Activated CD8-positive, alpha-beta memory T cell treated with anti-CD3 and anti-CD28 coated beads for 48 hours (primary cell): ENCODE measurements around the gene LIN7A.

ENCODE experiments used
- DNase-seq, 3 experiments: peaks; one replicate each; pipeline ENCODE4 v3.0.0-alpha.2; 2020; ENCODE audit warnings: low read depth in 2 of 3, low spot score in 2 of 3

Gene LIN7A

DNA sequence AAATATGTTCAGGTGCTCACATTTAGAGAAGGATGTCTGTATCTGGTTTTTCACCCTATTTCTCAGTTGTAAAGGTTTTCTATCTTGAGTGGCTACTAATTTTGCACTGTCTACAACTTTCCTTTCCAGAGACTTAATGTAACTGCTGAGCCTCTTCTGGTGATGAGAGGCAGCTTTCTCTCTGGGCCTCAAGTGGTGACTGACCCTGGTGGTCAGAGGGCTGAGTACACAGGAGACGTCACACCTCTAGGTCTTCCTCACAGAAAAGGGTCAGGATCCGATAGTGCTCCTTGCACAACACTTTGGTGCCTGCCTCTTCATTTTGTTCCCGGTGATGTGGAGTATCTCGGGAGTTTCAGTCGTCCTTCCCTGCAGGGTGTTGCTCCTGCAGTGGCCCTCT lies 76.8 kb downstream of the LIN7A start:
- no peak for DNase-seq

DNA sequence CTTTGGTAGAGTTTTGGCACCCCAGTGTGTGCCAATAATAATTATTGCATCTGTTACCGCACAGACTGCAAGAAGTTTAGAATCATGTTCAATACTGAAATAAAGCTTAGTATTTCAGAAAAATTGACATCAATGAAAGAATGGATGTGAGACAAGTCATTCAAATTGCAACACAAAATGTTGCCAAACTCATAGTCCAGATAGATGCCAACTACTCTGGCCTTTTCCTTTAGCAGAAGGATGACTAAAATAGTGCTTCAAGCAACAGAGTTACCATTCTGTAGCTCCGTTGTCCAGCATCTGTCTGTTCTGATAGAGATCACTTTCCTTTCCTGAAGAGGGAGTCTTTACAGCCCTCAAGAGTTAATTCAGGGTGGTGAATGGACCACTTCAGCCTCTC lies 77.5 kb downstream of the LIN7A start:
- DNase-seq = no peak

DNA sequence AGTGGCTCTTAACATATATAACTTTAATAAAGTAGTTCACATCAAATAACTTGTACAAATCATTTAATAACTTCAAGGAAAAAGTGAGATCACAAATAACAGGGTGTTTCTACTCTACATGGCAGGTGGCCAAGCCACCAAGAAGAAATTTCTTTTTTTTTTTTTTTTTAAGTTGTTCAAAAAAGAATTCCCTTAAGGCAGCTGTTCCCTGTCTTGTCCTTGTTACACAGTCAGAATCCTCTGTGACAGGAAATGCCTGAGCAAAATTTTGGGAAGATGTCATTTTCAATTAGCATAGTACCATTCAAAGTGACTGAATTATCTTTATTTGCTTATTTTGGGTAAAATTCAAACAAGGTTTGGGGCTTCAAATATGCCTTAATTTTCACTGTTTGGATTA lies 79.4 kb downstream of the LIN7A start:
- DNase-seq = no peak

DNA sequence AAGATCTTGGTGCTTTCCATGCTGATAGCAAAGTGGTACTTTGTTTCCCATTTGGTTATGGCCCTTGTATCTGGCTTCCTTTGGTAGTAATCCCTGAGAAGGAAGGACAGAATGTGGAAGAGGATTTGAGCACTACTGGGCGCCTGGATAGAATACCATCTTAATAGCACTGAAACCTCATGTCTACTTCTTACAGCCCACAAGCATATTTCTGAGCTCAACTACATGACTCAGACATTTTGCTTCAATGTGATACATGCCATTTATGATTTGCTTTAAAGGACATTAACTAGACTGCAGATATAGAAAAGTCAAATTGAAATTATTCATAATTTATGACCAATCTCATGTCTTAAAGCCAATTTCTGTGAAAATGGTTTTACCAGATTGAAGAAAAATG lies 80.4 kb downstream of the LIN7A start:
- DNase-seq = no peak

DNA sequence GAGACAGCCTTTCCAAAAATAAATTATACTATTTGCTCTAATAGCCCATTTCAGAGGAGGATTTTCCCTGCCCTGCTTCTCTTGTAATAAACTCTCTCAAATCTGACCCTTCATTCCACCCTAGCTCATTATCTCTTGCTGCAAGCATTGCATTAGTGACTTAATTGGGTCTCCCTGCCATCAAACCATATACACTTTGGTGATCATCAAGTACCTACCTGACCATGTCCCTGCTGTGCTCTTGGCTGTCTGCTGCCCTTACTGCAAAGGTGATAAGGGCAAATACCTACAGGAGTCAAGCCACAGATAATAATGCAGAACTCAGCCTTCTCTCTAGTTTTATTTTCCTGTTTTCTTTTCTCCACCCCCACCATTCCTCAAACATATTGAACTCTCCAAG lies 88.4 kb downstream of the LIN7A start:
- DNase-seq = no peak

DNA sequence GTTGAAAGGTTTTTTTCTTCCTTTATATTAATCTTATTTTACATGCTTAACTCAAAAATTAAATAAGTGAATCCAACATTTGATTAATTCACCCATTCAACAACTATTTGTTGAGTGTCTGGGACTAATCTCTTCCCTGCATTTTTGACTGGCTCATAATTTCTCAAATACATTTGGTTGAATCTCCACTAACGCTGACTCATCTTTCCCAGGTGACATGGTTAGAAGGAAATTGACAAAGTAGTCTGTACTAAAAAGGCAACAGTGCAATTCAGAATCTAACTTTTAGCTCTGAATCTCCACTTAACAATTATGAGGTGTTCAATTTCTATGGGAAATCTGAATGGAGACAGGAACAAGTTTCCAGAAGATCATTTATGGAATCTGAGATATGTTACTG lies 88.9 kb downstream of the LIN7A start:
- no peak for DNase-seq

DNA sequence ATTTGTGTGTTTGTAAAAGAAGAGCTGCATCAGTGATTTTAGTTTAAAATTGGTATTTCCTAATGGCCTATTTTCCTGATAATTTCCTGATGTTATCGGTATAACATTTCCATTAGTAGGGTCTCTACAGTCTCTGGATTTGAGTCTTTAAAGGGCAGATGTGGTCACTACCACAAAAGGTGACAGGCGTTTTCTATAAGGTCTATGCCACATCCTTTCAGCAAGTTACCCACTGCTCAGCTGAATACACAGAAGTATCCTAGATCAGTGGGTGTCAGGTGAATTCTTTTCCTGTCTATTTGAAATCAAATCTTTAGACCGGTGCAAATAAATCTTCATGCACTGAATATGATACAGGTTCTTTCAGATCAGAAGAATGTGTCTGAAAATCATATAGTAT lies 90.2 kb downstream of the LIN7A start:
- no peak for DNase-seq

DNA sequence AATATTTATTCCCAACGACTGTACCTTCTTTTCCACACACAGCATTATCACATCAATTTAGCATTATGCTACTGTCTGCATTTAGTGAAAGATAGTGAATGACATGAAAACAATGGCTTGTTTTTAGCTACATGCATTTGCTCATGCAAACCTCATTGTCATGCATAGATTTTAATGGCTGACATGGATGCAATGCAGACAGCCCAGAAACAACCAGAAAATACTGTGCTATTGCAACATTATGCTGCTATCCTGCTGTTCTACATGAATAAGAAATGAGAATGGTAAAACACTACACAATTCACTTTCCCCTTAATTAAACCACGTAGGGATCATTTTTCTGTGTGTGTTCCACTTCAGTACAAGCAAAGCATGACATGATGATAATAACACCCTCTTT lies 90.8 kb downstream of the LIN7A start:
- DNase-seq = no peak

DNA sequence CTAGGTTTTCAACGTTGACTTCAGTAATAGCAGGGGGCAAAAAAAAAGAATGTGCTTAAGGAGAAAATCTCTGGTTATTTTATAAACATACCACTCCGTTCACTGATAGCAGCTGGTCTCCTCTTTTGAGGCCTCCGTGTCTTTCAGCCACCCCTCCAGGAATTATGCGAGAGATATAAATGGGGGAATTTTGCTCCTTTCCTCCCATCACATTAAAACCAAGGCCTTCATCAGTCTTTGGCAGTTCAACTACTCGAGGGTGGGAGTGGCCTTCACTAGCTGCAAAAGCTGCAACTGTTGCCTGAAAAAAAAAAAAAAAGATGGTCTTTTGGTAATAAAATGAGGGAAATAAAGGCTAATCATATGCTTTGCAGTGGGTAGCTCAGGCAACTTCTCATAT lies 92.1 kb downstream of the LIN7A start:
- no peak for DNase-seq

DNA sequence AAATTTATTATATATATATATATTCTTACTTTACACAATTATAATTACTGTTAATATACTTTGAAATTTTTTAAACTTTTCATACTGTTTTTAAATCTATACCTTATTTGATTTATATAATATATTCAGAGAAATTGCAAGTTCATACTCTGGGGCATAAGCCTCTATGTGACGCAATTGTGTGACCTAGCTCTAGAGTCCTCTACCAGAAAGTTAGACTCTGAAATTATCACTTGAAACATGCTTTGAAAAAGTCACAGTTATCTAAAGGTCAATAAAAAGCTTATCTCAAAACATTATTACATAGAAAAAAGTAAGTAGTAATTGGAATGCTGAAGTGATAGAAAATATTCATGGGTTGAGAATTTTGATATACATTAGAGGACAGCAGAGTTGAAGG lies 93.8 kb downstream of the LIN7A start:
- no peak for DNase-seq

DNA sequence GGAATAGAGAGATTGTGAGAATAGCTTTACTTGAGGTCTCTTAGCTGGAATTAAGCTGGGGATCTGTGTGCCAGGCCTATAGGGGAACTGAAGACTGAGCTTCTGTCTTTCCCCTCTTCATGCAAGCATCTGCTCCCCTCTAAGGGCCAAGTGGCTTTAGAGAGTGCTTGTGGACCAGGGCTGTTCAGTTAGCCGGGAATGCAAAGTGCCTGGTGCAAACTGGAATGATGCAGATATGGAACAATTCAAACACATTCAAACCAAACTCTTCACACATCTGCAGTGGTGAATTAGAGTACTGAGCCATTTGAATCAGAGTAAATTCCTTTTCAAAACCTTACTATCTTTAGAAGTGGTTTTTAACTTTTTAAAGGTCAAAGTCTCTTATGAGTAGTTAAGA lies 99.0 kb downstream of the LIN7A start:
- no peak for DNase-seq

DNA sequence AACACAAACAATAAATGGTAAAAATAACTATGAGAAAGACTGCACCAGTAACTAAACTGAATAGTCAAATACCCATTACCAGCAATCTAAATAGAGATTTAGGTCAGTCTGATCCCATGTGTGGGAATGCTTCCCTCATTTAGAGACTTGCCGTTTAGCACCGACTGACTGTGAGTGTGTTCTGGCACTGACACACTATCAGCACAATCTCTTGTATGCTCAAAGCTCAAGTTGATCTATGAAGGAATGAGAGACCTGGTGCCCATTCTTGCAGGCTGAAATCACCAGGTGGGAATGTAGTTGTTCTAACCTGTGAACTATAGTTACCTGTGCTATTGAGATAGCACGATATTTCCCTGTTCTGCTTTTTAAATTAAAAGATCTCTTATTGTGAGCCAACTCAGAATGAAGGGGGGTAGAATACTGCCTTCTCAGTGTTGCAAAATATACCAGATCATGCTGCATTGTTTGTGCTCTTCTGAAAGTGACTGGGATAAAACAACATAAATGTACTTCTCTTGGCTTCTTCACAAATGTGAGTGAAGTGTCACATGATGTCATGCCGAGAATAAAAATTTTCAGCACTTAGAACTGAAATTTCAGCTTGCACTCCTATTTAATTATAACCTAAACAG lies 99.6 kb downstream of the LIN7A start:
- no peak for DNase-seq

DNA sequence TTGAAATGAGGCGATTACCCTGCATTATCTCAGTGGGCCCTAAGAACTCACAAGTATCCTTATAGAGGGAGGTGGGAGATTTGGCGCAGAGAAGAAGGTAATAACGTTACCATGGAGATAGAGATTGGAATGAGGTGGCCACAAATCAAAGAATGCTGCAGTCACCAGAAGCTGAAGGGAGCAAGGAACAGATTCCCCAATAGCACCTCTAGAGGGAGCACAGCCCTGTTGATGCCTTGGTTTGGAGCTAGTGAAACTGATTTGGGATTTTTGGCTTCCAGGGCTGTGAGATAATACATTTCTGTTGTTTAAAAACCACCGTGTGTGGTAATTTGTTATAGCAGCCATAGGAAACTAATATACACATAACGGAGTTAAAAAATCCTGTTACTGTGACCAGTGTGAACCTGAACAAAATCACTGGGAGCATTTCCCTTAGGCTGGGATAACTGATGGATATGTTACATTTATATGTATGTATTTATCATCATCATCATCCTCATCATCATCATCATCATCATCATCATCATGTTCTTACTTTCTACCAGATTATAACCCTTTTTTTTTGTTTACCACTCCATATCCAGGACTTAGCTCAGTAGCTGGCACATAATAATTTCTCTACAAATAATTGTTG lies 100.3 kb downstream of the LIN7A start:
- no peak for DNase-seq

DNA sequence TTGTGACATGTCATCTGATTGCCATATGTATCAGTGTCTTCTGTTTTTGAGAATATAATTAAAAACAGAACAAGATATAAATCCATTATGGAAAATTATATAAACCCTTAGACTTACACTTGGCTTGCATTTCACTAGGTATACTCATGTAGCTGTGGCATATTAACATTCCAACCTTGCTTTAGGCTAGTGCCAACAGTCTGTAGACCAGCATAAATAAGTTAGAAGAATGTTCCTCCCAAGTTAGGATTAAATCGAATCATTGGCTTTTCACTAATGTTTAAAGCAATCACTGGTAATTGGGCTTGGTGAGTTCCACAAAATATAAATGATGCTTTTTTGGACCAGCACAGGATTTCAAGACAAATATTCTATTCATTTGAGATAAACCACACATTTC lies 103.0 kb downstream of the LIN7A start:
- DNase-seq = no peak

DNA sequence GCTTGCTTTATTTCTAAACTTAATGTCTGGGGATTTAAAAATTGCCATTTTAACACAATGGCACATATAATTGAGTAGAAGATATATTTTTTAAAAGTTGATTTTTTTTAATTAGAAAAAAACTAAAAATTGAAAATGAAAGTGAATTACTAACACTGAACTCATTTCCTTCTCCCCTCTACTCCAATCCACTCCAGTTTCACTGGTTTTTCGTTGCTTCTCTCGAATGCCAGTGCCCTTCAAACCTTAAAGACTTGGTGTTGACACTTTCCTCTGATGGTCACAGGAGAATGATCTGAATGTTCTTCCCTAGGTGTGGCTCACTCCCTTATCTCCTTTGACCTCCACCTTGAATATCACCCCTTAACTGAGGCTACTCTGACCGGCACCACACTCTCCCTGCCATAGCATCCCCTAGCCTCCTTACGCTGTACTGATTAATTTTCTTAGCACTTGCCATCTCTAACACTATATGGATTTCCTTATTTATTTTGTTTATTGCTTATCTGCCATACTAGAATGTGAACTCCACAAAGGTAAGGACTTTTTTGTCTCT lies 107.1 kb downstream of the LIN7A start:
- DNase-seq = no peak

DNA sequence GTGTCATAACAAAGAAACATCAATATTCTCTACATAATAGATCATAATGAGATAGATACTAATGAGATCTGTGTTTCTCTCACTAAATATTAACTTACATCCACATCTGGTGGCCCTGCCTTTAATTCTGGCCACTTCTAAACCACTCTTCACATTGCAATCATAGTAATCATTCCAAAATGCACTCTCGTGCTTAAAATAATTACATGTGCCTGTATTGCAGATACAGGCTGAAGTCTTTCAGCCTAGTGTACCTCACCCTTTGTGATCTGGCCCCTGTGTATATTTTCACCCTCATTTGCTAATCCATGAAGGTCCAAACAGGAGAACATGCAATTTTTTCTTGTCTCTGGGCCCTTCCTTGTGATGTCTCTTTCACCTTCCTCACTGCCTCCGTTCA lies 108.0 kb downstream of the LIN7A start:
- no peak for DNase-seq

DNA sequence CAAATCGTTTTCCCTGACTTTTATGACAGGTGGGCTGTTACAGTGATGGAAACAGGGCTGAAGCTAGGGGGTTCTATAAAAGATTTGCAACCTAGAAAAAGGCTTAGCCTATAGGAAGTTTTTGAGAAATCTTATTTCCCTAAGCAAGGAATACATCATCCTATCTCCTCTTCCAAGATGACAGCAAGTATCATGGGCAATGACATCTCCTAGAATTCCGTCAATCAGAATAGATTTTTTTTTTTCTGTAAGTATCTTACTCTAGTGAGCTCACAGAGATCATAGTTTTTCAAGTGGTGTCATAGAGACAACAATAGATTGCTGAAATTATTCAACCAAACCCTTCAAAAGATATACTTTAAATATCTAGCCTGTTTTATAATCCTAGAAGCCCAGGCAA lies 112.2 kb downstream of the LIN7A start:
- no peak for DNase-seq

DNA sequence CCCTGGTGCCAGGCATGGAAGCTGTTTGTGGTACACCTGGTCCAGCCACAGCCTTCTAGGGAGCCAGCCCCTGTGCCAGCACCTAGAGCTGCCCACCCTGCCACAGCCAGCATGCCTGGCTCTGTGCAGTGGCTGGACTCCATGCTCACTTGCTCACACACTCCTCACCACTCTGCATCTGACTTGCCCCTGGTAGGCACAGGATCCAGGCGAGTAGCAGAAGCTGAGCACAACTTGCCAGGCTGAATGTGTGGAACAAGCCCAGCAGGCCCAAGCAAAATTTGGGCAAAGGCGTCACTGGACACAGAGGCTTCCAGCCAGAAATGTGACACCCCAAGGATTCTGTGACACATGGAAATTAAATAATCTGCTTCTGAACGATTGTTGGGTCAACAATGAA lies 114.3 kb downstream of the LIN7A start:
- DNase-seq = no peak

DNA sequence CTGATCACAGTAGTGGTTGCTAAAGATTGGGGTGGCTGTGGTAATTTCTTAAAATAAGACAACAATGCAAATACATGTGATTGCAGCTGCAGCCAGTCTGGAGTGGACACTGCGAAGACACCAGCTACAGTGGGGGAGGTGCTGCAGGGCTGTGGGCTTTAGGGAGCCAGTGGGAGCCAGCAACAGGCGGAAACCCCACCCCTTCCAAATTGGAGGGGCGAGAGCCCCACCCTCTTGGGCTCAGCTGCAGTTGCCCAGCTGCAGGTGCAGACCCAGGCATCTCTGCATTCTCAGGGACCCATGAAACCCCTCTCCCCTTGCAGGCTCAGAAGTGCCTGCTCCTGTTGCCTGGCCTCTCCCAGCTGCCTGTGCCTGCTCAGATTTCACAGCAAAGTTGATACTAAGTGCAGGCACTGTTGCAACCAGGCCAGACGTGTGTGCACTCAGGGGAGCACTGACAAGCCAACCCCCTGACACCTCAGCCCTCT lies 116.2 kb downstream of the LIN7A start:
- no peak for DNase-seq

DNA sequence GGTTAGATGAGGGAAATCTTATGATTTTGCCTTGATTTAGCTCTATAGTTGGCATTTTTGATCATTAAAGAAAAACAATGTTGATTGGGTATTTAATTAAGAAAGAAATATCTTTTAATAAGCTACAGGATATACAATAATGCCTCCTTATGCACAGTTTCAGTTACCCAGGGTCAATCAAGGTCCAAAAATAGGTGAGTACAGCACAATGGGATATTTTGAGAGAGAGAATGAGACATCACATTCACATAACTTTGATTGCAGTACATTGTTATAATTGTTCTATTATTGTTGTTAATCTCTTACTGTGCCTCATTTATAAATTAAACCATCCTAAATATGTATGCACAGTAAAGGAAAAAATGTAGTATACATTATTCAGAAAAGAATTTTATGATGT lies 118.9 kb downstream of the LIN7A start:
- DNase-seq = no peak

DNA sequence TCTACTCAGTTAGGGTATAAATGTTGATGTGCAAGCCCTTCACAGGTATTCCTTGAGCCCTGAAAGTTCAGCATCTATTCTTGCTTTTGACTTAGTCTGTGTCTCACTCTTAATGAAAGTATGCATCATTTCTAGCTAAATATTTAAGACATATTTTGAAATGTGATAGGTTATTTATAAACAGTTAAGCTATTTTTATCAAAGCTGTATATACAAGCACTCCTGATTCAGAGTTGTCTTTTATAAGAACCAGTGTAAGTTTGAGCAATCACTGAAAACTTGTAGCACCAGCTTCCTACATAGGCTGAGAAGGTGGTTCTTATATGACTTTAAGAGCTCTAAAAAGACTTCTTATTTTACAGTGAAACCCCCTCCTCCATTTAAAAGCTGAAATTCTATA lies 122.4 kb downstream of the LIN7A start:
- DNase-seq = no peak

DNA sequence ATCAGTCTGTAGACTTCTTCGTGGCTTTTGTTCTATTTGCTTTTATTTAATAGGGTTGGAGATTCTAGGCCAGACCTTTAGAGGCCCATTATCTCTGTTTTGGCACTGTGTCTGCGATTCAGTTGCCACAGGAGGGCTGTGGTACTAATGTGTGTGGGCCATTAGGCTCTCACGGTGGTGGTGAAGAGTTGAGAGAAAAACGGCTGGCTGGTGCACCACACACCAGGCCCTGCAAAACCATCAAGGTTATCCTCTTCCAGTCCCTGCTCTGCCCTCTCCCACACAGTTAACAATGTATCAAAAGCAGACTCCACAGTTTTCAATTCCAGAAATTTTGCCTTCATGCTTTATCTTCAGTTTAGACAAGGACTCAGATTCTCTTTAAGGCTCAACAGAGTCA lies 123.3 kb downstream of the LIN7A start:
- DNase-seq = no peak

DNA sequence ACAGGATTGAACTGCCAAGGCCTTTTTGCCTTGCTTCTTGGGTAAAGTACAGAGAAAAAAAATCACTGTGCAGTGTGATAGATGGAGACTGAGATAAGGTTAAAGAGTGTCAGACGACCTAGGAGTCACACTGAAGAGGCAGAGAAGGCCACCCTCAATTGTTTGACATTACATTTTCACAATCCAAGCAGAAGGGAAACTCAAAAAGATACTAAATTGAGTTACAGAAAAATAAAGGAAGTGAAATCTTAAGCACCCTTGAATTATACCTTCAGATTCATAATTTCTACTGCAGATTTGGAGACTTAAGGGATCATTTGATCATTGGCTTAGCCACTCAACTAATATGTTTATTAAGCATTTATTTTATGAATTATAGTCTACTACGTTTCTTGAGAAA lies 123.9 kb downstream of the LIN7A start:
- DNase-seq = no peak
